Measurements from ENCODE around the gene CDHR5.

CDHR5 gene

GRCh38 chr11:581342-581741 is 43.4 kb downstream of the CDHR5 start:
- peaks cover 87% of the 10 kb centered on the region for H3K79me2 ChIP-seq (ENCODE audit: insufficient read depth, low read length)
- no peak overlapping the region for H3K27ac ChIP-seq (ENCODE audit: low read length)
- H3K27me3 ChIP-seq (ENCODE audit: insufficient read depth, low read length, poor library complexity): no peaks in the 10 kb centered on the region
- H4K20me1 ChIP-seq (ENCODE audit: insufficient read depth, low read length): peaks cover 76% of the 10 kb centered on the region
- TF ChIP-seq, protein P1, sequence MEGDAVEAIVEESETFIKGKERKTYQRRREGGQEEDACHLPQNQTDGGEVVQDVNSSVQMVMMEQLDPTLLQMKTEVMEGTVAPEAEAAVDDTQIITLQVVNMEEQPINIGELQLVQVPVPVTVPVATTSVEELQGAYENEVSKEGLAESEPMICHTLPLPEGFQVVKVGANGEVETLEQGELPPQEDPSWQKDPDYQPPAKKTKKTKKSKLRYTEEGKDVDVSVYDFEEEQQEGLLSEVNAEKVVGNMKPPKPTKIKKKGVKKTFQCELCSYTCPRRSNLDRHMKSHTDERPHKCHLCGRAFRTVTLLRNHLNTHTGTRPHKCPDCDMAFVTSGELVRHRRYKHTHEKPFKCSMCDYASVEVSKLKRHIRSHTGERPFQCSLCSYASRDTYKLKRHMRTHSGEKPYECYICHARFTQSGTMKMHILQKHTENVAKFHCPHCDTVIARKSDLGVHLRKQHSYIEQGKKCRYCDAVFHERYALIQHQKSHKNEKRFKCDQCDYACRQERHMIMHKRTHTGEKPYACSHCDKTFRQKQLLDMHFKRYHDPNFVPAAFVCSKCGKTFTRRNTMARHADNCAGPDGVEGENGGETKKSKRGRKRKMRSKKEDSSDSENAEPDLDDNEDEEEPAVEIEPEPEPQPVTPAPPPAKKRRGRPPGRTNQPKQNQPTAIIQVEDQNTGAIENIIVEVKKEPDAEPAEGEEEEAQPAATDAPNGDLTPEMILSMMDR (IDR thresholded peaks at IDR 0.05; ENCODE audit: borderline replicate concordance, extremely low read depth, low read length, poor library complexity, severe bottlenecking): no peak
- no peak for TF ChIP-seq EZH2 (IDR thresholded peaks at IDR 0.05; ENCODE audit: borderline replicate concordance, low read depth, low read length, severe bottlenecking)
- ATAC-seq (ENCODE audit: insufficient read depth, low read depth) (no peak), DNase-seq (no peak)
- no peak overlapping the region for H3K9ac ChIP-seq (ENCODE audit: low read depth, low read length)
- no peaks in the 10 kb centered on the region for H3K9me3 ChIP-seq (ENCODE audit: insufficient read depth, low read length, severe bottlenecking)
- H2AFZ ChIP-seq (ENCODE audit: low read depth, low read length): no peak overlapping the region
- peaks cover 74% of the 10 kb centered on the region for H3K36me3 ChIP-seq (ENCODE audit: insufficient read depth, low read length)
- H3K4me1 ChIP-seq (ENCODE audit: insufficient read depth, low read length): peaks cover 33% of the 10 kb centered on the region
- no peak overlapping the region for H3K4me3 ChIP-seq (ENCODE audit: low read depth in 1 of 2, low read length in 2 of 2)
- H3K4me2 ChIP-seq (ENCODE audit: insufficient read depth, low read length): no peak overlapping the region

- Histone ChIP-seq H3K4me3 (ENCODE audit: low read depth in 1 of 2, low read length in 2 of 2) (no peak overlapping the region), H3K9me3 (ENCODE audit: insufficient read depth, low read length, severe bottlenecking) (no peaks in the 10 kb centered on the region), H3K4me2 (ENCODE audit: insufficient read depth, low read length) (peak overlapping the region; percentile 95; the same call in 1 of the 2 replicates), H3K27ac (ENCODE audit: low read length) (no peak overlapping the region), H3K79me2 (ENCODE audit: insufficient read depth, low read length) (peaks cover 80% of the 10 kb centered on the region), H3K9ac (ENCODE audit: low read depth, low read length) (no peak overlapping the region), H4K20me1 (ENCODE audit: insufficient read depth, low read length) (peaks cover 73% of the 10 kb centered on the region), H2AFZ (ENCODE audit: low read depth, low read length) (no peak overlapping the region), H3K4me1 (ENCODE audit: insufficient read depth, low read length) (peaks cover 40% of the 10 kb centered on the region), H3K27me3 (ENCODE audit: insufficient read depth, low read length, poor library complexity) (no peaks in the 10 kb centered on the region), H3K36me3 (ENCODE audit: insufficient read depth, low read length) (peaks cover 66% of the 10 kb centered on the region)
- DNase-seq (no peak), ATAC-seq (ENCODE audit: insufficient read depth, low read depth) (no peak)
- TF ChIP-seq, protein P1 (IDR thresholded peaks at IDR 0.05; ENCODE audit: borderline replicate concordance, extremely low read depth, low read length, poor library complexity, severe bottlenecking): no peak
- TF ChIP-seq EZH2 (IDR thresholded peaks at IDR 0.05; ENCODE audit: borderline replicate concordance, low read depth, low read length, severe bottlenecking): no peak
These were observed 44.7 kb downstream of the CDHR5 start for GRCh38 chr11:579830-580601.

DNA sequence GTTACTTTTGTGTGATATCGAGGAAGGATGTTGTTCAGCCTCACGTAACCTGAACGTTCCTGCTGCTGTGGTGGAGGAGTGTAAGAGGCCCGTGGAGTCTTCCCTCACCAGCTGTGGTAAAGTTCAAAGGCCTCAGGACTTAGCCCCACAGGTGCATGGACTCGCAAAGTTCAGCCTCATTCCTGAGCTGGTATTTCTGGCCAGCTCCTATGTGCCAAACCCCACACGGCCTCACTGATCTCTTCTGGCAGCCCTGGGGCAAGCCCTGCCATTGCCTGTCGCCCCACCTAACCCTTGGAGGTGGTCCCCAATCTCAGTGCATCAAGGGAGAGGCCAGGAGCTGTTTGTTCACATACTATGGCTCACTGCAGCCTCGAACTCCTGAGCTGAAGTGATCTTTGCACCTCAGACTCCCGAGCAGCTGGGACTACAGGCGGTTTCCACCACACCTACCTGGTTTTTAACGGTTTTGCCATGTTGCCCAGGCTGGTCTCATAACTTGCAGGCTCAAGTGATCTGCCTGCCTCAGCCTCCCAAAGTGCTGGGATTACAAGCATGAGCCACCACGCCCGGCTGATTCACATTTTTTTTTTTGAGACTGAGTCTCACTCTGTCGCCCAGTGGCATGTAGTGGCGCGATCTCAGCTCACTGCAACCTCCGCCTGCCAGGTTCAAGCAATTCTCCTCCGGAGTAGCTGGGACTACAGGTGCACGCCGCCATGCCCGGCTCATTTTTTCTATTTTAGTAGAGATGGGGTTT is 46.3 kb downstream of the CDHR5 start:
- peaks cover 68% of the 10 kb centered on the region for H3K79me2 ChIP-seq (ENCODE audit: insufficient read depth, low read length)
- H2AFZ ChIP-seq (ENCODE audit: low read depth, low read length): no peak overlapping the region
- H3K36me3 ChIP-seq (ENCODE audit: insufficient read depth, low read length): peaks cover 53% of the 10 kb centered on the region
- no peaks in the 10 kb centered on the region for H3K27me3 ChIP-seq (ENCODE audit: insufficient read depth, low read length, poor library complexity)
- H3K9me3 ChIP-seq (ENCODE audit: insufficient read depth, low read length, severe bottlenecking): no peaks in the 10 kb centered on the region
- ATAC-seq (ENCODE audit: insufficient read depth, low read depth): no peak
- H3K9ac ChIP-seq (ENCODE audit: low read depth, low read length): peak overlapping the region; percentile 78
- DNase-seq: no peak
- TF ChIP-seq, protein P1 (IDR thresholded peaks at IDR 0.05; ENCODE audit: borderline replicate concordance, extremely low read depth, low read length, poor library complexity, severe bottlenecking): no peak
- no peak for TF ChIP-seq EZH2 (IDR thresholded peaks at IDR 0.05; ENCODE audit: borderline replicate concordance, low read depth, low read length, severe bottlenecking)
- peaks cover 58% of the 10 kb centered on the region for H4K20me1 ChIP-seq (ENCODE audit: insufficient read depth, low read length)
- H3K4me2 ChIP-seq (ENCODE audit: insufficient read depth, low read length): peak overlapping the region; percentile 95
- no peak overlapping the region for H3K27ac ChIP-seq (ENCODE audit: low read length)
- peak overlapping the region; percentile 82 to 85; a peak in 3 of 4 replicates for H3K4me3 ChIP-seq (ENCODE audit: low read depth in 1 of 2, low read length in 2 of 2)
- H3K4me1 ChIP-seq (ENCODE audit: insufficient read depth, low read length): peaks cover 43% of the 10 kb centered on the region
